ENCODE data around the gene IRF7. TPM values are rescaled to one million over a fixed set of nuclear protein-coding genes. Genes with fewer than 3 reads are reported as not detected.
"Not testable (repeated sequence)": the region's sequence is repeated elsewhere in the genome, so short reads cannot be mapped to it uniquely, and the experiment has no call there.

Gene IRF7
- total and polyA plus RNA-seq, 2 of the 4 experiments (the other 2 are of a cell fraction), result 1.6 to 4.5 TPM

GRCh38 chr11:653837-654236 is 38.1 kb upstream of the IRF7 start:
- H3K23ac ChIP-seq (ENCODE audit: low read depth, low read length), result no peak overlapping the region
- H2AFZ ChIP-seq (replicated peaks; ENCODE audit: low read length, poor library complexity), result no peak overlapping the region
- no peaks in the 10 kb centered on the region for H3K9me1 ChIP-seq (ENCODE audit: insufficient read depth, low read length)
- H3K4ac ChIP-seq (ENCODE audit: low read depth, low read length), result no peak overlapping the region
- dilution Hi-C loops (cut with HindIII; ENCODE audit: low sequenced_read_pairs, unreplicated experiment), result no loop called here
- no peak overlapping the region for H3K56ac ChIP-seq (ENCODE audit: extremely low read depth, insufficient read depth, low read length)
- H2AK9ac ChIP-seq (replicated peaks; ENCODE audit: low read depth, low read length, poor library complexity), result no peak overlapping the region
- no peak overlapping the region for H3K14ac ChIP-seq (replicated peaks; ENCODE audit: low read depth, low read length)
- H3K79me1 ChIP-seq (ENCODE audit: low read depth in 1 of 2, low read length in 2 of 2), result no peaks in the 10 kb centered on the region; a peak in 1 of 4 replicates
- 100% methylated on average over 3 of the region's 15 CpGs; no CpG with 5 or more reads in 1 of the 2 experiments for WGBS, 2 experiments (ENCODE audit: extremely low coverage in 2 of 2, insufficient read length in 1 of 2)
- H4K20me1 ChIP-seq (ENCODE audit: insufficient read depth, low read length), result no peaks in the 10 kb centered on the region
- peaks cover 3% of the 10 kb centered on the region for H3K4me1 ChIP-seq (ENCODE audit: control insufficient read depth, insufficient read depth, low read length)
- H3K4me2 ChIP-seq (ENCODE audit: low read depth, low read length), result no peak overlapping the region
- in situ Hi-C loops (cut with MboI; ENCODE audit: low sequenced_read_pairs), result no loop called here
- no peak overlapping the region for H2AK5ac ChIP-seq (ENCODE audit: low read depth, low read length)
- no peak overlapping the region for H3K27ac ChIP-seq (ENCODE audit: insufficient read depth, low read length)
- H4K5ac ChIP-seq (ENCODE audit: low read depth, low read length), result no peak overlapping the region
- H2BK5ac ChIP-seq (ENCODE audit: low read depth, low read length, poor library complexity, severe bottlenecking), result no peak overlapping the region
- no peak for TF ChIP-seq NFE2L2 (IDR thresholded peaks at IDR 0.05; ENCODE audit: low read depth, low read length)
- TF ChIP-seq RCOR1 (IDR thresholded peaks at IDR 0.05; ENCODE audit: insufficient replicate concordance, low read length), result no peak
- H2BK20ac ChIP-seq (ENCODE audit: low read depth, low read length), result no peak overlapping the region
- H4K91ac ChIP-seq (ENCODE audit: insufficient read depth, low read depth, low read length), result no peak overlapping the region
- H3K9me3 ChIP-seq (ENCODE audit: control insufficient read depth, insufficient read depth, low read length), result no peaks in the 10 kb centered on the region
- H3K18ac ChIP-seq (ENCODE audit: low read depth, low read length), result no peak overlapping the region
- intact Hi-C loops (cut with micrococcal nuclease), result no loop called here
- peaks cover 20% of the 10 kb centered on the region for H3K36me3 ChIP-seq (ENCODE audit: control insufficient read depth, insufficient read depth, low read length)
- H3K4me3 ChIP-seq (ENCODE audit: insufficient read depth, low read depth, low read length), result no peak overlapping the region
- POLR2A ChIA-PET (ENCODE audit: unreplicated experiment), result no interaction called here
- ATAC-seq (ENCODE audit: low read depth) (no peak), DNase-seq (no peak)
- BruUV-seq (replicated peaks), result no TSS peak
- H3K27me3 ChIP-seq (ENCODE audit: control insufficient read depth, insufficient read depth, low read length), result no peaks in the 10 kb centered on the region
- no peak overlapping the region for H2BK120ac ChIP-seq (ENCODE audit: low read depth, low read length)
- H4K8ac ChIP-seq (ENCODE audit: low read depth in 2 of 2, low read length in 2 of 2), result no peak overlapping the region
- H2BK15ac ChIP-seq (ENCODE audit: low read depth, low read length), result no peak overlapping the region
- no peak overlapping the region for H3K9ac ChIP-seq (ENCODE audit: low read depth, low read length)
- CTCF ChIA-PET, result no interaction called here

DNA sequence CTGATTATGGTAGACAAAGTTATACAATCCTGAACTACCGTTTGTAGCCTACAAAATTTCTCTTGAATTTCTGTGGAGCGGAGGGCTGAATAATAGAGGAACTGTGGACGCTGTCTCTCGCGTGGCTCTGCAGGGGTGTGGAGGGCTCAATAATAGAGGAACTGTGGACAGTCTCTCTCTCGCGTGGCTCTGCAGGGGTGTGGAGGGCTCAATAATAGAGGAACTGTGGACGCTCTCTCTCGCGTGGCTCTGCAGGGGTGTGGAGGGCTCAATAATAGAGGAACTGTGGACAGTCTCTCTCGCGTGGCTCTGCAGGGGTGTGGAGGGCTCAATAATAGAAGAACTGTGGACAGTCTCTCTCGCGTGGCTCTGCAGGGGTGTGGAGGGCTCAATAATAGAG is 37.4 kb upstream of the IRF7 start:
- H4K5ac ChIP-seq (ENCODE audit: low read depth, low read length); H3K9me3 ChIP-seq (ENCODE audit: control insufficient read depth, insufficient read depth, low read length); H2BK20ac ChIP-seq (ENCODE audit: low read depth, low read length); H2AK9ac ChIP-seq (replicated peaks; ENCODE audit: low read depth, low read length, poor library complexity); DNase-seq; ATAC-seq (ENCODE audit: low read depth); in situ Hi-C loops (cut with MboI; ENCODE audit: low sequenced_read_pairs); H3K4me3 ChIP-seq (ENCODE audit: insufficient read depth, low read depth, low read length); intact Hi-C loops (cut with micrococcal nuclease); H2BK120ac ChIP-seq (ENCODE audit: low read depth, low read length); H3K9me1 ChIP-seq (ENCODE audit: insufficient read depth, low read length); dilution Hi-C loops (cut with HindIII; ENCODE audit: low sequenced_read_pairs, unreplicated experiment); H3K18ac ChIP-seq (ENCODE audit: low read depth, low read length); H3K79me1 ChIP-seq (ENCODE audit: low read depth in 1 of 2, low read length in 2 of 2); POLR2A ChIA-PET (ENCODE audit: unreplicated experiment); H3K4me1 ChIP-seq (ENCODE audit: control insufficient read depth, insufficient read depth, low read length); H2AFZ ChIP-seq (replicated peaks; ENCODE audit: low read length, poor library complexity); CTCF ChIA-PET; H2BK15ac ChIP-seq (ENCODE audit: low read depth, low read length); H3K56ac ChIP-seq (ENCODE audit: extremely low read depth, insufficient read depth, low read length); H3K4me2 ChIP-seq (ENCODE audit: low read depth, low read length); H3K27me3 ChIP-seq (ENCODE audit: control insufficient read depth, insufficient read depth, low read length); H3K27ac ChIP-seq (ENCODE audit: insufficient read depth, low read length); H4K91ac ChIP-seq (ENCODE audit: insufficient read depth, low read depth, low read length); H2AK5ac ChIP-seq (ENCODE audit: low read depth, low read length); H3K9ac ChIP-seq (ENCODE audit: low read depth, low read length); H4K20me1 ChIP-seq (ENCODE audit: insufficient read depth, low read length); H2BK5ac ChIP-seq (ENCODE audit: low read depth, low read length, poor library complexity, severe bottlenecking); H4K8ac ChIP-seq (ENCODE audit: low read depth in 2 of 2, low read length in 2 of 2); H3K14ac ChIP-seq (replicated peaks; ENCODE audit: low read depth, low read length); H3K4ac ChIP-seq (ENCODE audit: low read depth, low read length); BruUV-seq (replicated peaks); H3K23ac ChIP-seq (ENCODE audit: low read depth, low read length): not testable (repeated sequence)
- H3K36me3 ChIP-seq (ENCODE audit: control insufficient read depth, insufficient read depth, low read length), result peaks cover 21% of the 10 kb centered on the region
- WGBS, 2 experiments (ENCODE audit: extremely low coverage in 2 of 2, insufficient read length in 1 of 2), result 89% methylated on average over 5 of the region's 14 CpGs; no CpG with 5 or more reads in 1 of the 2 experiments
